ENCODE results near the gene SPATS2L. TPM values are rescaled to one million over a fixed set of nuclear protein-coding genes. Genes with fewer than 3 reads are reported as not detected.

The SPATS2L gene
- total and polyA plus RNA-seq, 9 donors, result 36.5 to 93.0 (median 70.6) TPM

DNA sequence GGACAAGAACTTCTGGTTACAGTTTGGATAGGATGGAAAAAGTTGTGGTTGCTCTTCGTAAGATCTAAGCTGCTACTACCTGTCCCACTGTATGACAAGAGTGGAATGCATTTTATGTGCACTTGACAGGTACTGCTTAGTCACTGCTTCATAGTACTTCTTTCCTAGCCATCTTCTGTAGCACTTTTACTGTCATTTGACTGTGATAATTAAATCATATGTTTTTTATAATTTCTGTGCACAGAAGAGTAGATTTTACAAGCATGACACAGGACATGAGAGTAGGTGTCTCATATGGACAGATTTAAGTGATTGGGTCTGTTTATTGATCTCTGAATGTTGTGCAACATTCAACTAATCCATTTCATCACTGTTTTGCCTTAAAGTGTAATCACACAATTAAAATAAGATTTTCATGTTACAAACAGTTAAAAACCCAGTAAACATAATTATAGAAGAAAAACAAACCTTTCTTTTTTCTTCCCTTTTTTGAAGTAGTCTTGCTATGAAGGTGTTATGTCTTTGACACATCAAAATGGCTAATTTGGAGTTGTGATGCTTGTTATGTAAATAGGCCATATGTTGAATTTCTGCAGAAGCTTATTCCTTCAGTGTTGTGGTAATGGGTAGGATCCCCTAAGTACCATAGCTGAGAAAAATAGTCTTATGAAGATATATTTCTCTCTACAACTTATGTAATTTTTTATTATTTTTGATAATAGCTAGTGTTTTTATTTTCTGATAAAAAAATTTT, 3.0 kb downstream of the SPATS2L start:
- Histone ChIP-seq H3K9me3 (no peaks in the 10 kb centered on the region), H3K27me3 (no peaks in the 10 kb centered on the region), H3K27ac (no peak overlapping the region), H3K36me3 (no peaks in the 10 kb centered on the region), H3K4me1 (ENCODE audit: insufficient read depth) (peaks cover 8% of the 10 kb centered on the region), H3K4me3 (no peak overlapping the region)
- no peak for TF ChIP-seq POLR2A (IDR thresholded peaks at IDR 0.05)
- no peak for TF ChIP-seq EP300 (IDR thresholded peaks at IDR 0.05)
- TF ChIP-seq CTCF (IDR thresholded peaks at IDR 0.05), result no peak
- no peak for DNase-seq
- intact Hi-C loops (cut with DNase I), result loop anchor here (10.0 kb wide), 3 partner anchors 165 to 325 kb away; no protein-coding TSS in a partner anchor
- 95 to 100% (median 97%) methylated on average over 1 of the region's 1 CpG for WGBS, 3 donors

DNA sequence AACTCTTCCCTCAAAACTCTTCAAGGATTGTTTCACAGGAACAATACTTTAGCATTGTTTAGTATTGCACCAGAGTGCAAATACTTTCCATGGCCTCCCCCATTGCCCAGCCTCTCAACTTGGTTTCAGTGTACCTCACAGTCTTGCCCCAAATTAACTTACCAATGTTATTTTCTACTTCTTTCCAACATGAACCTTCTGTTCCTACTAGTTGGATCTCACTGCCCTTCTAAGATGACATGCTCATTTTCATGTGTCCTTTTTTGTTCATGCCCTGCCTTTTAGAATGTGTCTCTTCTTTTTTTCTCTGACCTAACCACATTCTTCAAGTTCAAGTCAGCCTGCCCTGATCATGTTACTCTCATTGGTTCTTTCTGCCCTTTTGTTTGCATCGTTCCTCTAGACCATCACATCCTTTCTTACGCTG, 4.1 kb downstream of the SPATS2L start:
- Histone ChIP-seq H3K4me3 (no peak overlapping the region), H3K27ac (no peak overlapping the region), H3K36me3 (no peaks in the 10 kb centered on the region), H3K4me1 (ENCODE audit: insufficient read depth) (peaks cover 6% of the 10 kb centered on the region), H3K9me3 (no peaks in the 10 kb centered on the region), H3K27me3 (no peaks in the 10 kb centered on the region)
- no peak for TF ChIP-seq POLR2A (IDR thresholded peaks at IDR 0.05)
- no peak for TF ChIP-seq CTCF (IDR thresholded peaks at IDR 0.05)
- TF ChIP-seq EP300 (IDR thresholded peaks at IDR 0.05), result no peak
- WGBS, 3 donors, result 80 to 90% (median 81%) methylated on average over 2 of the region's 2 CpGs
- DNase-seq, result no peak
- intact Hi-C loops (cut with DNase I), result no loop called here

GRCh38 chr2:200311139-200311538, 4.6 kb downstream of the SPATS2L start:
- H3K36me3 ChIP-seq, result no peaks in the 10 kb centered on the region
- H3K4me3 ChIP-seq, result no peak overlapping the region
- H3K9me3 ChIP-seq, result no peaks in the 10 kb centered on the region
- no peaks in the 10 kb centered on the region for H3K27me3 ChIP-seq
- intact Hi-C loops (cut with DNase I), result no loop called here
- no peak for DNase-seq
- no peak overlapping the region for H3K27ac ChIP-seq
- peaks cover 6% of the 10 kb centered on the region for H3K4me1 ChIP-seq (ENCODE audit: insufficient read depth)
- WGBS, 3 donors, result 54 to 88% (median 83%) methylated on average over 3 of the region's 3 CpGs
- no peak for TF ChIP-seq EP300 (IDR thresholded peaks at IDR 0.05)
- TF ChIP-seq POLR2A (IDR thresholded peaks at IDR 0.05), result no peak
- no peak for TF ChIP-seq CTCF (IDR thresholded peaks at IDR 0.05)

DNA sequence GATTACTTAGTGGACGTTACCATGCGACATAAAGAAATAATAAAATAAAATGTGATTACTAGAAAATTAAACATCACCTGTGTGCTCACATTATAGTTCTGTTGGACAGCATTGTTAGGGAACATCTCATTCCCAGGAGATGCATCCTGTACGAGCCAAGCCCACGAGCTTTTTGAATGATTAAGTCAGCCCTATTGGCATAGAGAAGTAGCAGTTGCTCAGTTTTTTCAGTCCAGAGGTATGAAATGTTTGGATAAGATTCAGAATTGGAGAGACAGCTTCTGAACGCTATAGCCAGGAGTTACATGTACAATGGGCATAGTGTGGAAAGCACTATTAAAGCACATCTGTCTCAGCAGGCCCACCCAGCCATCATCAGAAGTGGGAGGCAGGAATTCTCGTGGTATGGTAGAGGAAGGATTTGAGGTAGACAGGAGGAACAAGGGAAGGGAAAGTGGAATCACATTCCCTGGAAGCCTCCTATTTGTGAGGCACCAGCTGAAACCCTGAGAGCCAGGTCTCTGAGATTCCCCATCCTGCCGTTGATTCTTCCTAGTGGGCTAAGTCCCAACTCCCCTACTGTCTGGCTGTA, 8.6 kb downstream of the SPATS2L start:
- no peaks in the 10 kb centered on the region for H3K36me3 ChIP-seq
- intact Hi-C loops (cut with DNase I), result no loop called here
- WGBS, 3 donors, result 78 to 92% (median 88%) methylated on average over 7 of the region's 7 CpGs

More for the DNA sequence above, 8.6 kb downstream of the SPATS2L start:
- no peaks in the 10 kb centered on the region for H3K9me3 ChIP-seq
- DNase-seq, result no peak
- H3K4me1 ChIP-seq (ENCODE audit: insufficient read depth), result peaks cover 4% of the 10 kb centered on the region
- TF ChIP-seq EP300 (IDR thresholded peaks at IDR 0.05), result no peak
- no peak for TF ChIP-seq CTCF (IDR thresholded peaks at IDR 0.05)
- no peaks in the 10 kb centered on the region for H3K27me3 ChIP-seq
- no peak overlapping the region for H3K27ac ChIP-seq
- H3K4me3 ChIP-seq, result no peak overlapping the region

Measured in ovary (tissue), 9 donors.